ENCODE measurements around the gene TAF8.

GRCh38 chr6:42125663-42126062, 75.3 kb downstream of the TAF8 start:
- TF ChIP-seq CTCF (conservative IDR thresholded peaks at IDR 0.05; ENCODE audit: low read depth, low read length) (no peak), EZH2 (IDR thresholded peaks at IDR 0.05; ENCODE audit: low read length, unreplicated experiment) (no peak)

Measured in PC-3 (cell line).